Chondrocyte (in vitro differentiated cells): ENCODE data around the gene SUGCT. TPM values are rescaled to one million over a fixed set of nuclear protein-coding genes. Genes with fewer than 3 reads are reported as not detected.
A peak's percentile ranks its signal among the peaks of the same experiment; 100 is the strongest.

Source experiments
- DNase-seq: peaks from one replicate; pipeline ENCODE4 v3.0.0; 2021; ENCODE audit warnings: mixed read lengths, low spot score
- H3K27ac Mint-ChIP-seq: one replicate; pipeline ENCODE4 v1.8.0; 2021; ENCODE audit warnings: mild to moderate bottlenecking, moderate library complexity, mixed read lengths; ENCODE audit not compliant: unreplicated experiment
- H3K27me3 Mint-ChIP-seq: 2 replicates; pipeline ENCODE4 v1.8.0; 2021; ENCODE audit warnings: low read depth, mixed read lengths
- H3K36me3 Mint-ChIP-seq: 2 replicates; pipeline ENCODE4 v1.8.0; 2021; ENCODE audit warnings: low read depth, mixed read lengths
- H3K4me1 Mint-ChIP-seq: 2 replicates; pipeline ENCODE4 v1.8.0; 2021; ENCODE audit warnings: low read depth, mild to moderate bottlenecking, mixed read lengths
- H3K4me3 Mint-ChIP-seq: one replicate; pipeline ENCODE4 v1.8.0; 2021; ENCODE audit warnings: mild to moderate bottlenecking, moderate library complexity, mixed read lengths; ENCODE audit not compliant: unreplicated experiment
- H3K9me3 Mint-ChIP-seq: 2 replicates; pipeline ENCODE4 v1.8.0; 2021; ENCODE audit warnings: low read depth, mixed read lengths
- CTCF ChIP-seq: fragments of 200-600 bp; sonication (generic); IDR thresholded peaks from 2 replicates; pipeline ENCODE4 v1.5.0; 2021; ENCODE audit warnings: antibody characterized with exemption, mild to moderate bottlenecking, moderate library complexity
- total RNA-seq: library from RNA; stranded (reverse); gene quantifications from 3 replicates; pipeline ENCODE4 v1.2.1, GENCODE V29; 2021

SUGCT gene
- total RNA-seq, 1 donor from 2014 or later, result 34.4 TPM

GRCh38 chr7:40311307-40311706 is 176.5 kb downstream of the SUGCT start:
- no peak for DNase-seq
- H3K27me3 Mint-ChIP-seq, result no peaks in the 10 kb centered on the region
- no peak for TF ChIP-seq CTCF
- peak overlapping the region; percentile 72 for H3K27ac Mint-ChIP-seq
- peaks cover 8% of the 10 kb centered on the region for H3K9me3 Mint-ChIP-seq
- H3K4me1 Mint-ChIP-seq, result peaks cover 73% of the 10 kb centered on the region
- H3K36me3 Mint-ChIP-seq, result peaks cover 6% of the 10 kb centered on the region
- H3K4me3 Mint-ChIP-seq, result no peak overlapping the region

- Mint-ChIP-seq H3K36me3 (peaks cover 9% of the 10 kb centered on the region), H3K27me3 (no peaks in the 10 kb centered on the region), H3K27ac (peak overlapping the region; percentile 63), H3K9me3 (peaks cover 8% of the 10 kb centered on the region), H3K4me3 (no peak overlapping the region), H3K4me1 (peaks cover 63% of the 10 kb centered on the region)
- no peak for DNase-seq
- no peak for TF ChIP-seq CTCF
Observed at GRCh38 chr7:40315277-40315676, 180.5 kb downstream of the SUGCT start.

GRCh38 chr7:40316176-40316575 is 181.4 kb downstream of the SUGCT start:
- Mint-ChIP-seq H3K27ac (peak overlapping the region; percentile 36), H3K9me3 (peaks cover 6% of the 10 kb centered on the region), H3K36me3 (peaks cover 10% of the 10 kb centered on the region), H3K27me3 (no peaks in the 10 kb centered on the region), H3K4me1 (peaks cover 54% of the 10 kb centered on the region), H3K4me3 (no peak overlapping the region)
- no peak for TF ChIP-seq CTCF
- DNase-seq, result no peak

- Mint-ChIP-seq H3K27ac (peak overlapping the region; percentile 81), H3K9me3 (peaks cover 11% of the 10 kb centered on the region), H3K4me1 (peaks cover 63% of the 10 kb centered on the region), H3K36me3 (peaks cover 12% of the 10 kb centered on the region), H3K4me3 (peak overlapping the region; percentile 1), H3K27me3 (no peaks in the 10 kb centered on the region)
- no peak for DNase-seq
- no peak for TF ChIP-seq CTCF
Observed at GRCh38 chr7:40324914-40325313, 190.1 kb downstream of the SUGCT start.

GRCh38 chr7:40327113-40327512 is 192.3 kb downstream of the SUGCT start:
- H3K27ac Mint-ChIP-seq, result no peak overlapping the region
- peaks cover 81% of the 10 kb centered on the region for H3K4me1 Mint-ChIP-seq
- no peak for DNase-seq
- TF ChIP-seq CTCF, result no peak
- H3K36me3 Mint-ChIP-seq, result peaks cover 4% of the 10 kb centered on the region
- H3K4me3 Mint-ChIP-seq, result no peak overlapping the region
- peaks cover 5% of the 10 kb centered on the region for H3K9me3 Mint-ChIP-seq
- no peaks in the 10 kb centered on the region for H3K27me3 Mint-ChIP-seq
